ENCODE results near the gene ATP4A. TPM values are rescaled to one million over a fixed set of nuclear protein-coding genes. Genes with fewer than 3 reads are reported as not detected.

ATP4A gene
- total RNA-seq, 1 donor: not detected

DNA sequence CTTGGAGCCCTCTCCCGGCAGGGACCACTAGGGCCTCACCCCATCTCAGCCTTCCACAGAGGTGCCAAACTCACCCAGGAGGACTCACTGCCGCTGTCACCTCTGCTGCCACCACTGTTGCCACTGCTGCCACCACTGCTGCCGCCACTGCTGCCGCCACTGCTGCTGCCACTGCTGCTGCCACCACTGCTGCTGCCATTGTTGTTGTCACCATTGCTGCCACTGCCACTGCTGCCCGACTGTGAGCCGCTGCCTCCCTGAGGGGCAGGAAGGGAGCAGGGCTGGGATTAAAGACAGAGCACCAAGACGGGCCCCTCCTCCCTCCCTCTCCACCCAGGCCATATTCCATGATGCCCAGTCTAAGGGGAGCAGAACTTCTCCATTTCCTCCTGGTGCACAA lies 52.1 kb downstream of the ATP4A start:
- no peak overlapping the region for H3K4me3 ChIP-seq (ENCODE audit: low read length)
- peaks cover 16% of the 10 kb centered on the region for H3K4me1 ChIP-seq (ENCODE audit: insufficient read depth, low read length)
- peaks cover 22% of the 10 kb centered on the region for H3K27me3 ChIP-seq (ENCODE audit: insufficient read depth, low read length)
- H3K9me3 ChIP-seq (ENCODE audit: low read depth, low read length): no peaks in the 10 kb centered on the region

DNA sequence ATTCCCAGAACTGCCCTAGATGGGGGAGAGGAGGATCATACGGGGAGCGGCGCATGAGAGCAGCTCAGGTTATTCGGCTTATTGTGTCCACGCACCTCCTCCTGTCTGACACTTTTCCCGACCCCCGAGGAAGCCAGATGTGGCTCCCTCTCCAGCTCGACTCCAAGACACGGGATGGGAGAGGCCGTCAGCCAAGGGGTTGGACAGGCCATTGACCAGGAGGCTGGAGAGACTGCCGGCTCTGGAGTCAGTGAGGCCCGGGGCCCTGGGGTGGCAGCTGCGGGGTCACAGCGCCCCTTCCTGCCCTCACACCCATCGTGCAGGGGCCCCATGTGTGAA lies 52.9 kb downstream of the ATP4A start:
- peaks cover 22% of the 10 kb centered on the region for H3K27me3 ChIP-seq (ENCODE audit: insufficient read depth, low read length)
- no peaks in the 10 kb centered on the region for H3K9me3 ChIP-seq (ENCODE audit: low read depth, low read length)
- no peak overlapping the region for H3K4me3 ChIP-seq (ENCODE audit: low read length)
- H3K4me1 ChIP-seq (ENCODE audit: insufficient read depth, low read length): peaks cover 16% of the 10 kb centered on the region

DNA sequence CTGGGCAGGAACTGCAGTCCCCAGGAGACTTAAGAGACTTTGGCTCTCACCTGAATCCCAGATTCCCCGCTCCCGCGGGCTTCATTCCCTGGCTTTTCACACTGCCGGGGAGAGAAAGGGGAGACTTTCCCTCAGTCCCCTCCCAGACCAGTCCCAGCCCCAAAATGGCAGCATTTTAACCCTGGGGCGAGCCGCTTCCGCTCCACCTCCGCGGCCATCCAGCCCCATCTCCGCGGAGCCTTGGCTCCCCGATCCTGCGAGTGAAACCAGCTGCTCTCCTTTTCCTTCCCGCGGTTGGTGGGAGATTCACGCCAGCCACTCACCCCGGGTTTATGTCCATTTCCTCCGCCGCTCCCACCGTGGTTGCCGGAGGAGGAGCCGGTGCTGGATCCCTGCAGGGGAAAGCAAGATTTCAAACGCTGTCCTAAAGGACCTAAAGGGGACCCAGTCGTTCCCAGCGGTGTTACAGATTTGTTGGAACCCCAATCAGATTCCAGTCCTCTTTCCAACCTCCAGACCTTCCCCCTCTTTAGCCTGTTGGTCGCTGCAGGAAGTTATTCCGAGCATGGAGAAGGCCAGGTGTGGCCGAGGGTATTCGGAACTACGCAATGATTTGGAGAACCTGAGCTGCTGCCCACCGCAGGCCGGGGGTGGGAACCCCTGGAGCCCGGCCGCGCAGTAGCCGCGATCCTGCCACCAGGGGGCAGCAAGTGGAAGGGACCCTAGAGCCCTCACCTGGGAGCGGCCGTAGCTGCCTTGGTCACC lies 53.4 kb downstream of the ATP4A start:
- no peak overlapping the region for H3K4me3 ChIP-seq (ENCODE audit: low read length)

DNA sequence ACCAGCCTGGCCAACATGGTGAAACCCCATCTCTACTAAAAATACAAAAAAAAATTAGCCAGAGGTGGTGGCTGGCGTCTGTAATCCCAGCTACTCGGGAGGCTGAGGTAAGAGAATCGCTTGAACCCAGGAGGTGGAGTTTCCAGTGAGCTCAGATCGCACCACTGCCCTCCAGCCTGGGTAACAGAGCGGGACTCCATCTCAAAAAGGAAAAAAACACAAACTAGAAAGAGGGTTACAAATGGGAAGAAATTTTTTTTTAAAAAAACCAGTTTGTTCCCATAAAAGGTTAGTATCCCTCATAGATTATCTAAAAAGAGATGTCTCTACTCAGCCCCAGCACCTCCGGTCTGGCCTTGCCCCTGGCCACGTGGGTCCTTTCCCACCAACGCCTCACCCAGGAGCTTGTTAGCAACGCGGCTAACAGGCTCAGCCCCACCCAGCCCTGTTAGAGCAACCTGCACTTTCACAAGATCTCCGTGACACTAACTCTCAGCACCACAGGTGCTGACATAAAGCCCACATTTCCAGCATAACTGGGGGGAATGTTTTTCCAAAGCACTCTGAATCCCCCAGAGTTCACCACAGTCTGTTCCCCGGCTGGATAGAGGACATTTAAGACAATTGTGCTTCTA lies 54.3 kb downstream of the ATP4A start:
- Histone ChIP-seq H3K27me3 (ENCODE audit: insufficient read depth, low read length) (peaks cover 22% of the 10 kb centered on the region), H3K4me1 (ENCODE audit: insufficient read depth, low read length) (peaks cover 16% of the 10 kb centered on the region), H3K9me3 (ENCODE audit: low read depth, low read length) (no peaks in the 10 kb centered on the region), H3K4me3 (ENCODE audit: low read length) (no peak overlapping the region)

More for the DNA sequence above, 53.4 kb downstream of the ATP4A start:
- peaks cover 22% of the 10 kb centered on the region for H3K27me3 ChIP-seq (ENCODE audit: insufficient read depth, low read length)
- H3K9me3 ChIP-seq (ENCODE audit: low read depth, low read length): no peaks in the 10 kb centered on the region
- peaks cover 16% of the 10 kb centered on the region for H3K4me1 ChIP-seq (ENCODE audit: insufficient read depth, low read length)

DNA sequence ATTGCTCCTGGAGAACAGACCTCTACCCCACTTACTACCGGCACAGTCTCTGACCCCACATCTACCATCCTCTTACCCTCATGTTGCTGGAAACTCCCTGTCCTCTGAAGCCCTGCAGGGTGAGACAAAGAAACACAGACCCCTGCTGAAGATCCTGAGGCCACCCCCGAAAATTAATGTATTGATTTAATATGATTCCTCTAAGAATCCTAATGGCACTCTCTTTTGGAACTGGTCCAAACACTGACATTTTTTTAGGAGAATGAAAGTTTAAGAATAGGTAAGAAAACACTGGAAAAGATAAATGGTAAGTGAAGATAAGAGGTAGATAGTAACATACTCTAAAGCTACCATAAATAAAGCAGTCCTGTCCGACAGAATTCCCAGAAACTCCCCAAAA lies 55.3 kb downstream of the ATP4A start:
- H3K27me3 ChIP-seq (ENCODE audit: insufficient read depth, low read length): peaks cover 22% of the 10 kb centered on the region
- no peaks in the 10 kb centered on the region for H3K9me3 ChIP-seq (ENCODE audit: low read depth, low read length)
- peaks cover 16% of the 10 kb centered on the region for H3K4me1 ChIP-seq (ENCODE audit: insufficient read depth, low read length)
- H3K4me3 ChIP-seq (ENCODE audit: low read length): no peak overlapping the region

DNA sequence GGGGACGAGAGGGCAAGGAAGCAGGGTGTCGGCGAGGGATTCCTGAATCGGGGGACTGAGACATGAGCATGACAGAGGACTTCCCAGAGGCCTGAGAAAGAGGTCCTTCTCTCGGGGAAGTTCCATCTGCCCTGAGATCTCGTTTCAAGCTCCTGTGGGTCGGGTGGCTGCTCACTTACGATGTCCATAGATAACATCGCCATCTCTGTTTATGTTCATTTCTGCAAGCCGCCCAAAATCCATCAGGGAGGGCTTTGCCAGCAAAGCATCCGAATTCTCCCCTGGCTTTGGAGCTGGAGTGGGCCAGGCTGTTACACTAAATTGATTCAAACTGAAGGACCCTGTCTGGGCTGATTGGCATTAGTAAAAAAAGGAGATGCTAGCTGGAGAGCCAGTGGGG lies 55.9 kb downstream of the ATP4A start:
- Histone ChIP-seq H3K4me1 (ENCODE audit: insufficient read depth, low read length) (peaks cover 16% of the 10 kb centered on the region), H3K27me3 (ENCODE audit: insufficient read depth, low read length) (peaks cover 22% of the 10 kb centered on the region), H3K4me3 (ENCODE audit: low read length) (no peak overlapping the region), H3K9me3 (ENCODE audit: low read depth, low read length) (no peaks in the 10 kb centered on the region)

DNA sequence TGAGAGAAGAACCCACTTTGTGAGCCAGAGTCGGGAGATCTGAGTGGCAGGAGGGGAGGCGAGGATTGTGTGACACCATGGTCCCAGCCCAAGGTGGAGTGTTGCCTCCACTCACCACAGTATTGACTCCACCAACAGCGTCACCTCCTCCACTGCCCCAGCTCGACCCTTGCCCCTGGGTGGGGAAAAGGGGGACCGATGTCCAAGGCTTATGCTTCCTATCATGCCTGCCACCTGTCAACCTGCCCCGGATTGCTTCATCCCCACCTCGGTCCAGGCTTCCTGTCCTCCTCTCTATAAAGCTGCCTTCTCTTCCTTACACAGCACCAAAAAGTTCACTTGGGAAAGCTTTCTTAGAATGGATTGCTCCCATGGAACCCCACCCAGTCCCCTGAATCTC lies 57.4 kb downstream of the ATP4A start:
- peaks cover 16% of the 10 kb centered on the region for H3K4me1 ChIP-seq (ENCODE audit: insufficient read depth, low read length)
- H3K27me3 ChIP-seq (ENCODE audit: insufficient read depth, low read length): peaks cover 22% of the 10 kb centered on the region
- H3K9me3 ChIP-seq (ENCODE audit: low read depth, low read length): no peaks in the 10 kb centered on the region
- H3K4me3 ChIP-seq (ENCODE audit: low read length): no peak overlapping the region

DNA sequence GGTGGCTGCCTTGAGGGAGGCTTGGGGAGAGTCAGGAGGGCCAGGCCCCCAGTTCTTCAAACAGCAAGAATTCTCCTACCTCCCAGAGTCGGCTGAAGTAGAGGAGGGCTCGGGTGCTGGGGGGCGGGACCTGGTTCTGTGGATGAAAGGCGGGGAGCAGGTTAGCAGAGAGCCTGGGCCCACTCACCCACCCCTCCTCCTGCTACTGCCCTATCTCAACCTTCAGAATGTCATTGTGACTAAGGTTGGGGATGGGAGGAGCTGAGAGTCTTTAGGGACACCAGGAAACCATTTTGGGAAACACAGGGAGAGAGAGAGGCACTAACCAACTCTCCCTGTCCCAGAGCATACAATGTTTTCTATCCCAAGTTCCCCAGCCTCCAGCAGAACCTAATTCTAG lies 60.7 kb downstream of the ATP4A start:
- H3K4me3 ChIP-seq (ENCODE audit: low read length): no peak overlapping the region
- no peaks in the 10 kb centered on the region for H3K9me3 ChIP-seq (ENCODE audit: low read depth, low read length)
- no peaks in the 10 kb centered on the region for H3K4me1 ChIP-seq (ENCODE audit: insufficient read depth, low read length)
- no peaks in the 10 kb centered on the region for H3K27me3 ChIP-seq (ENCODE audit: insufficient read depth, low read length)

DNA sequence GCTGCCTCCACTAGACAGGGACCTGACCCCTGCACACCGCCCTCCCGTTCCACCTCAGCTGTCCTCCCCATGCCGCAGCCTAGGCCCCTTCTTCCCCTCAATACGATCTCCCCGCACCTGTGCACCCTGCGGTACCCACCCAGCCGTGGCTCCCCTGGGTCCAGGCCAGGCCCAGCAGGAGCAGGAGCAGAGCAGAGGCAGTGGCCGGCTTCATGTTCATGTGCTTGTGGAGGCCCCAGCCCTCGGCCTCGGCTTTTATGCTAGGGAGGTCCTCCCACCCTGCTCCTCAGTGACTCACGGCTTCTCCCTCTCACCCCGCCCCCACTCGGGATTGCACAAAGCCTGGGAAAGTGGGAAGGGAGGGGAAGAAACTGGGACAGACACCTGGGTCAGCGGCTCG lies 61.8 kb downstream of the ATP4A start:
- no peak overlapping the region for H3K4me3 ChIP-seq (ENCODE audit: low read length)

DNA sequence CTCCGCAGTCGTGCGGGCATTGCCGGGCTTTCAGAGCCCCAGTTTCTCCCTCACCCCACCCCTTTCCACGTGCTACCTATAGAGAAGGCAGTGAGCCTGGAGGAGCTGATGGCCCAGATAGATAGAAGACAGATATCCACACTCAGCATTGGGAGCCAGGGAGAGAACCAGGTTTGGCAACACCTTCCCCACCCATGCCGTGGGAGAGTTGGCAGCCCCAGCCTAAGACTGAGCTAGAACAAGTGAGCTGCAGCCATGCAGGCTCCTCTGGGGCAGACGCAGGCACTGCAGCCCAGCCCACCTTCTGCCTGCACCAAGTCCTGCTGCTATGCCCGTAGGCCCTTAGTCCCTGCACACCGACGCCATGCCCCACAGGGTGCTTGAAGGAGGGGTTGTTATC lies 62.8 kb downstream of the ATP4A start:
- Histone ChIP-seq H3K27me3 (ENCODE audit: insufficient read depth, low read length) (no peaks in the 10 kb centered on the region), H3K4me3 (ENCODE audit: low read length) (no peak overlapping the region), H3K4me1 (ENCODE audit: insufficient read depth, low read length) (no peaks in the 10 kb centered on the region), H3K9me3 (ENCODE audit: low read depth, low read length) (no peaks in the 10 kb centered on the region)

More for the DNA sequence above, 61.8 kb downstream of the ATP4A start:
- Histone ChIP-seq H3K9me3 (ENCODE audit: low read depth, low read length) (no peaks in the 10 kb centered on the region), H3K27me3 (ENCODE audit: insufficient read depth, low read length) (no peaks in the 10 kb centered on the region), H3K4me1 (ENCODE audit: insufficient read depth, low read length) (no peaks in the 10 kb centered on the region)

Other genes with a start within 250 kb of the ATP4A start
- 50.4 TPM for gene CD22, start 234.5 kb downstream of the ATP4A start, total RNA-seq
- 1.9 TPM for gene FFAR1, start 215.8 kb downstream of the ATP4A start, total RNA-seq
- gene FFAR3, start 205.2 kb downstream of the ATP4A start, total RNA-seq: 0.73 TPM
- 0.21 TPM for gene GPR42, start 192.6 kb downstream of the ATP4A start, total RNA-seq
- 16.5 TPM for gene FFAR2, start 115.4 kb downstream of the ATP4A start, total RNA-seq
- not detected for gene KRTDAP, start 73.2 kb downstream of the ATP4A start, total RNA-seq
- not detected for gene DMKN, start 50.0 kb downstream of the ATP4A start, total RNA-seq
- not detected for gene SBSN, start 35.3 kb downstream of the ATP4A start, total RNA-seq
- not detected for gene GAPDHS, start 30.2 kb downstream of the ATP4A start, total RNA-seq
- 25.9 TPM for gene TMEM147, start 18.0 kb downstream of the ATP4A start, total RNA-seq
- not detected for gene PMIS2, start 22.5 kb upstream of the ATP4A start, total RNA-seq
- 6.0 TPM for gene HAUS5, start 49.1 kb upstream of the ATP4A start, total RNA-seq
- 16.0 TPM for gene RBM42, start 65.4 kb upstream of the ATP4A start, total RNA-seq
- gene ETV2, start 78.1 kb upstream of the ATP4A start, total RNA-seq: not detected
- gene COX6B1, start 84.7 kb upstream of the ATP4A start, total RNA-seq: 219 TPM
- gene UPK1A, start 102.9 kb upstream of the ATP4A start, total RNA-seq: not detected
- gene ZBTB32, start 140.9 kb upstream of the ATP4A start, total RNA-seq: 0.42 TPM
- gene KMT2B, start 154.3 kb upstream of the ATP4A start, total RNA-seq: 10.8 TPM
- 8.7 TPM for gene IGFLR1, start 178.8 kb upstream of the ATP4A start, total RNA-seq
- 18.4 TPM for gene U2AF1L4, start 181.8 kb upstream of the ATP4A start, total RNA-seq
- 8.0 TPM for gene PSENEN, start 182.0 kb upstream of the ATP4A start, total RNA-seq
- gene LIN37, start 184.9 kb upstream of the ATP4A start, total RNA-seq: 1.9 TPM
- not detected for gene HSPB6, start 193.4 kb upstream of the ATP4A start, total RNA-seq
- gene PROSER3, start 194.5 kb upstream of the ATP4A start, total RNA-seq: 5.1 TPM
- 4.1 TPM for gene ARHGAP33, start 211.9 kb upstream of the ATP4A start, total RNA-seq
- not detected for gene PRODH2, start 249.2 kb upstream of the ATP4A start, total RNA-seq

Data from mononuclear cell (primary cell).